Astrocyte (in vitro differentiated cells and primary cell): Measurements from ENCODE around the gene FAM131B.

Experiments used
- EZH2 ChIP-seq: IDR thresholded peaks from 2 replicates; pipeline ENCODE4 v1.6.1; 2012; ENCODE audit warnings: mild to moderate bottlenecking, low read length, inconsistent platforms; ENCODE audit not compliant: insufficient read depth
- TF ChIP-seq, protein P1 (sequence below): IDR thresholded peaks from 2 replicates; pipeline ENCODE4 v1.5.1; 2011; ENCODE audit warnings: low read depth, mild to moderate bottlenecking, inconsistent platforms, low read length, moderate library complexity; ENCODE audit not compliant: insufficient read depth

DNA sequence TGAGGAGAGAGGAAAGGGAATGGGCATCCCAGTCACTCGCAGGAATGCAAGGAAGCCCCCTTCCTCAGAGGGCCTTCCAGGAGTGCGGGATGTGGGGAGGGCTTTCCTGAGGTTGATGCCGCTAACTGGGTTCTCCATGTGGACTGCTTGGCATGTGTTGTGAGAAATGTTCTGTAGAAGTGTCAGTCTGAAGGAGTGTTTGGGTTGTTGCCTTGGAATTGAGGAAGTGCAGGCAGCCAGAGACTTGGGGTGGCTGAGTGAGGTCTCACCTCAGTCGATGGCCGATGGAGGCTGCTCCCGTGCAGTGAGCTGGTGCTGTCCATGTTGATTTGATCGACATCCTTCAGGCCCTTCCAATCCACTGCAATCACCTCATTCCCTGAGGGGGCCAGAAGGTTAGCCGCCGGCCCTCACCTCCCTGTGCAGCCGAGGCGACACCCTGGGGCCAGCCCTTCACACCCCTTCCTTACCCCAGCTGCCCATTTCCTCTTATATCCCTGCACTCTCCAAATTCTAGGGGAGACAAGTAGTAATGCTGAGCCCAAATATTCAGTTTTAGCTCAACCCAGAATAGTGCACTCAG is 2.7 kb downstream of the FAM131B start:
- TF ChIP-seq, protein P1, sequence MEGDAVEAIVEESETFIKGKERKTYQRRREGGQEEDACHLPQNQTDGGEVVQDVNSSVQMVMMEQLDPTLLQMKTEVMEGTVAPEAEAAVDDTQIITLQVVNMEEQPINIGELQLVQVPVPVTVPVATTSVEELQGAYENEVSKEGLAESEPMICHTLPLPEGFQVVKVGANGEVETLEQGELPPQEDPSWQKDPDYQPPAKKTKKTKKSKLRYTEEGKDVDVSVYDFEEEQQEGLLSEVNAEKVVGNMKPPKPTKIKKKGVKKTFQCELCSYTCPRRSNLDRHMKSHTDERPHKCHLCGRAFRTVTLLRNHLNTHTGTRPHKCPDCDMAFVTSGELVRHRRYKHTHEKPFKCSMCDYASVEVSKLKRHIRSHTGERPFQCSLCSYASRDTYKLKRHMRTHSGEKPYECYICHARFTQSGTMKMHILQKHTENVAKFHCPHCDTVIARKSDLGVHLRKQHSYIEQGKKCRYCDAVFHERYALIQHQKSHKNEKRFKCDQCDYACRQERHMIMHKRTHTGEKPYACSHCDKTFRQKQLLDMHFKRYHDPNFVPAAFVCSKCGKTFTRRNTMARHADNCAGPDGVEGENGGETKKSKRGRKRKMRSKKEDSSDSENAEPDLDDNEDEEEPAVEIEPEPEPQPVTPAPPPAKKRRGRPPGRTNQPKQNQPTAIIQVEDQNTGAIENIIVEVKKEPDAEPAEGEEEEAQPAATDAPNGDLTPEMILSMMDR = no peak
- TF ChIP-seq EZH2 = no peak
